Stomach (tissue), 9 donors: ENCODE results near the gene ANAPC10. TPM values are rescaled to one million over a fixed set of nuclear protein-coding genes. Genes with fewer than 3 reads are reported as not detected.

Experiments used
- DNase-seq, 2 donors: peaks; one replicate each; pipeline versions ENCODE4 v3.0.0 to v3.0.0-alpha.2; 2013 to 2019
- H3K27ac ChIP-seq, 5 donors: fragments of 200-600 bp in 4 of 5; sonication (generic) in 4 of 5; one replicate each; pipeline ENCODE4 v1.5.1; 2013 to 2019; ENCODE audit warnings: mild to moderate bottlenecking in 1 of 5, moderate library complexity in 1 of 5
- H3K27me3 ChIP-seq, 3 donors: fragments of 200-600 bp; sonication (generic); one replicate each; pipeline ENCODE4 v1.5.1; 2017 to 2019; ENCODE audit warnings: mixed run types in 1 of 3
- H3K36me3 ChIP-seq, 4 donors: fragments of 200-600 bp; sonication (generic); 1 replicate in 3 of 4; 2 replicates in 1 of 4; pipeline ENCODE4 v1.5.1; 2016 to 2019
- H3K4me1 ChIP-seq, 4 donors: fragments of 200-600 bp; sonication (generic); one replicate each; pipeline ENCODE4 v1.5.1; 2016 to 2019
- H3K4me3 ChIP-seq, 4 donors: fragments of 200-600 bp; sonication (generic) in 3 of 4; one replicate each; pipeline ENCODE4 v1.5.1; 2016 to 2019; ENCODE audit warnings: mild to moderate bottlenecking in 1 of 4
- H3K9me3 ChIP-seq, 4 donors: fragments of 200-600 bp; sonication (generic); one replicate each; pipeline ENCODE4 v1.5.1; 2016 to 2019
- EP300 ChIP-seq: sonication (generic); formaldehyde crosslinking; IDR thresholded peaks from one replicate; pipeline ENCODE4 v1.6.1; 2017; ENCODE audit warnings: antibody characterized with exemption
- POLR2A ChIP-seq, 4 donors: fragments of 450-650 bp; IDR thresholded peaks; one replicate each; pipeline ENCODE4 v1.6.1; 2016; ENCODE audit warnings: antibody characterized with exemption in 4 of 4, control low read depth in 2 of 4, mild to moderate bottlenecking in 1 of 4, moderate library complexity in 1 of 4
- POLR2AphosphoS5 ChIP-seq, 3 donors: sonication (generic); formaldehyde crosslinking; IDR thresholded peaks; one replicate each; pipeline ENCODE4 v1.6.1; 2016; ENCODE audit warnings: antibody characterized with exemption in 3 of 3
- WGBS, 5 donors: extraction: QIAGEN DNeasy Blood & Tissue Kit in 3 of 5; methylation state at CpG; one replicate each; pipeline versions ENCODE4 v1.1.5 to v1.1.7; 2013 to 2018; 5-methylcytosine and 5-hydroxymethylcytosine counted together
- intact Hi-C: fragments of 100-400 bp; cut with DNase I; formaldehyde crosslinking; loops from one replicate; pipeline ENCODE4 v1.15.1; 2023; ENCODE audit warnings: low total_unique reads
- polyA plus RNA-seq, 3 donors: library from polyadenylated mRNA; stranded (reverse); fragments of 200-250 nt; gene quantifications; one replicate each; pipeline ENCODE4 v1.2.3, GENCODE V29; 2013
- total RNA-seq, 5 donors: library from RNA; depleted of rRNA; stranded (reverse); fragments of >200 nt; gene quantifications; one replicate each; pipeline versions ENCODE4 v1.1.0 to v1.2.3, GENCODE V29; 2014 to 2016
- TF ChIP-seq, protein P1 (sequence below), 7 experiments: fragments of 450-650 bp in 4 of 7; fragments of 200-600 bp in 3 of 7; sonication (generic) in 3 of 7; IDR thresholded peaks; one replicate each; pipeline ENCODE4 v1.5.1; 2016 to 2019; ENCODE audit warnings: antibody characterized with exemption in 7 of 7, control low read depth in 2 of 7, mild to moderate bottlenecking in 1 of 7
- donor health status: healthy with polysubstance abuse.
- donor health status: Bipolar disorder and iron deficiency.
- donor health status: healthy.

ANAPC10 gene
- total and polyA plus RNA-seq, 8 donors = 2.6 to 42.0 (median 14.0) TPM

DNA sequence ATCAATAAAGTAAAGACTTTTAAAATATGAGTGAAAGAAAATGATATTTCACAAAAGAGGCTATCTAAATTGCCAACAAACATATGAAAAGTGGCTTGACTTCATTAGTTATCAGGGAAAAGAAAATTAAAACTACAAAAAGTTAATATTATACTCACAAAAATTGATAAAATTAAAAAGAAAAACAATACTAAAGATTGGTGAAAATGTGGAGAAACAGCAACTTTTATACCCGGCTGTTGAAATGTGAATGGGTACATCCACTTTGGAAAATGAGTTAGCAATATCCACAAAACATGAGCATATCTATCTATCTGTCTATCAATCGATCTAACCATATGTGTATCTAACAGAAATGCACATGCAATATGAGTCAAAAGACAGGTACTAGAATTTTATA, 122.3 kb downstream of the ANAPC10 start:
- no peak overlapping the region for H3K4me3 ChIP-seq
- no peaks in the 10 kb centered on the region for H3K36me3 ChIP-seq
- peaks cover 0 to 20% (median 14%) of the 10 kb centered on the region in 4 donors for H3K9me3 ChIP-seq
- no peaks in the 10 kb centered on the region for H3K27me3 ChIP-seq
- no peaks in the 10 kb centered on the region for H3K4me1 ChIP-seq
- intact Hi-C loops = no loop called here
- WGBS, 5 donors = 90 to 95% (median 91%) methylated on average over 2 of the region's 2 CpGs
- DNase-seq = no peak
- TF ChIP-seq POLR2A (IDR thresholded peaks at IDR 0.05) (no peak), POLR2AphosphoS5 (IDR thresholded peaks at IDR 0.05) (no peak), EP300 (no peak)
- TF ChIP-seq, protein P1, sequence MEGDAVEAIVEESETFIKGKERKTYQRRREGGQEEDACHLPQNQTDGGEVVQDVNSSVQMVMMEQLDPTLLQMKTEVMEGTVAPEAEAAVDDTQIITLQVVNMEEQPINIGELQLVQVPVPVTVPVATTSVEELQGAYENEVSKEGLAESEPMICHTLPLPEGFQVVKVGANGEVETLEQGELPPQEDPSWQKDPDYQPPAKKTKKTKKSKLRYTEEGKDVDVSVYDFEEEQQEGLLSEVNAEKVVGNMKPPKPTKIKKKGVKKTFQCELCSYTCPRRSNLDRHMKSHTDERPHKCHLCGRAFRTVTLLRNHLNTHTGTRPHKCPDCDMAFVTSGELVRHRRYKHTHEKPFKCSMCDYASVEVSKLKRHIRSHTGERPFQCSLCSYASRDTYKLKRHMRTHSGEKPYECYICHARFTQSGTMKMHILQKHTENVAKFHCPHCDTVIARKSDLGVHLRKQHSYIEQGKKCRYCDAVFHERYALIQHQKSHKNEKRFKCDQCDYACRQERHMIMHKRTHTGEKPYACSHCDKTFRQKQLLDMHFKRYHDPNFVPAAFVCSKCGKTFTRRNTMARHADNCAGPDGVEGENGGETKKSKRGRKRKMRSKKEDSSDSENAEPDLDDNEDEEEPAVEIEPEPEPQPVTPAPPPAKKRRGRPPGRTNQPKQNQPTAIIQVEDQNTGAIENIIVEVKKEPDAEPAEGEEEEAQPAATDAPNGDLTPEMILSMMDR (IDR thresholded peaks at IDR 0.05) = no peak
- H3K27ac ChIP-seq = no peak overlapping the region

DNA sequence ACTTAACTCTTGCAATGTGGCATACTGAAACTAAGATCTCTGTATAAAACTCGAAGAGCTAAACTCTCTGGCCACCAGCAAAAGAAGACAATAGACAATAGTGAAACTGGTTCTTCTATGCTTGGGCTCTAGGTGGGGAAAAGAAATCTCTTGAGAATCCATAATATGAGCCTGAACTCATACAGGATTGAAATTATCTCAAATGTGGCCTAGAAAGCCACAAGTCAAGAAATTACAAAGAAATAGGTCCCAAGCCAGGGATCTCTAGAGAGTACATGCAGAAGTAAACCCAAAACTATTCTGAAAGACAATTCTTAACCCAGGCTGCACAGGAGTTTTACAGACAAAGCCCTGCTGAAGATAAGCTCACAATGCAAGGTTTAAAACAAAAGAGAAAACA, 127.4 kb downstream of the ANAPC10 start:
- Histone ChIP-seq H3K36me3 (no peaks in the 10 kb centered on the region), H3K4me1 (no peaks in the 10 kb centered on the region), H3K4me3 (no peak overlapping the region), H3K27ac (no peak overlapping the region), H3K27me3 (no peaks in the 10 kb centered on the region), H3K9me3 (peaks cover 0 to 3% (median 0%) of the 10 kb centered on the region in 4 donors)
- 59 to 86% (median 74%) methylated on average over 1 of the region's 1 CpG for WGBS, 5 donors
- TF ChIP-seq, protein P1 (IDR thresholded peaks at IDR 0.05) = no peak
- TF ChIP-seq EP300 (no peak), POLR2AphosphoS5 (IDR thresholded peaks at IDR 0.05) (no peak), POLR2A (IDR thresholded peaks at IDR 0.05) (no peak)
- intact Hi-C loops = no loop called here
- no peak for DNase-seq

DNA sequence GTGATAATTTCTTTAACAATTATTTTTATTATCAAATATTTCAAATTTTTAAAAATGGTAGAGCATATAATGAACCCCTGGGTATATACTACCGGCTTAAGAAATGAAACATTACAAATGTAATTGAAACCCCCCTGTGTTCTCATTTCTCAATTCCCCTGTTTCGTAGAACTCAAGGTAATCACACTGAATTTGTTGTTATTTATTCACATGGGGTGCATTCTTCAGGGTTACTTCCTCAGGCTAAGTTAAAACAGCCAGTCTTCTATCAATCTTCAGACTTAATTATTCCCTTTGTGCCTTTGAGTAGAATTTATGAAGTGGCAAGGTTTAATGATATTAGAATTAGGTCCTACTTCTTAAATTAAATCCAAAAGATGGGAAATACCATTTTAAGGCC, 128.2 kb downstream of the ANAPC10 start:
- no peaks in the 10 kb centered on the region for H3K36me3 ChIP-seq
- H3K27ac ChIP-seq = no peak overlapping the region
- H3K4me3 ChIP-seq = no peak overlapping the region
- intact Hi-C loops = no loop called here
- TF ChIP-seq EP300 (no peak), POLR2A (IDR thresholded peaks at IDR 0.05) (no peak), POLR2AphosphoS5 (IDR thresholded peaks at IDR 0.05) (no peak)
- TF ChIP-seq, protein P1 (IDR thresholded peaks at IDR 0.05) = no peak
- no peak for DNase-seq
- no peaks in the 10 kb centered on the region for H3K27me3 ChIP-seq
- no peaks in the 10 kb centered on the region for H3K9me3 ChIP-seq
- WGBS, 5 donors = 80 to 90% (median 87%) methylated on average over 2 of the region's 2 CpGs
- no peaks in the 10 kb centered on the region for H3K4me1 ChIP-seq

DNA sequence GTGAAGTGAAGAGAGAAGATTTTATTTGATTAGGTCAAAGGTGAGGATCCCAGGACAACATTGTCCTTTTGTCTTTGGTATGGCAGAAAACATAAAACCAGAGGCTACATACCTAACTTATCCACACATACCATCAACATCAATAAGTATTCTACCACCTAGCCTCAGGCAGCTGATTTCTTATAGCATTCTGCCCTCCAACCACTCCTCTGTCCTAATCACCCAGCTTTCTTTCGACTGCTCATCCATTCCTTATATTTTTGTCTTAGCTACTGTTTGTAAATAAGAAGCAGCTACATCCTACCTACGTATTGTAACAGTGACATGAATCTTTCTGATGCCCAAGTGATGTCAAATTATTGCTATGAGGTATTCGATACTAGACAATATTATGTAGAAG, 129.4 kb downstream of the ANAPC10 start:
- intact Hi-C loops = no loop called here
- TF ChIP-seq, protein P1 (IDR thresholded peaks at IDR 0.05) = no peak
- TF ChIP-seq POLR2AphosphoS5 (IDR thresholded peaks at IDR 0.05) (no peak), POLR2A (IDR thresholded peaks at IDR 0.05) (no peak), EP300 (no peak)
- no peaks in the 10 kb centered on the region for H3K4me1 ChIP-seq
- 78 to 88% (median 84%) methylated on average over 3 of the region's 3 CpGs for WGBS, 5 donors
- no peaks in the 10 kb centered on the region for H3K9me3 ChIP-seq
- H3K27me3 ChIP-seq = no peaks in the 10 kb centered on the region
- DNase-seq = no peak
- H3K4me3 ChIP-seq = no peak overlapping the region
- no peak overlapping the region for H3K27ac ChIP-seq
- no peaks in the 10 kb centered on the region for H3K36me3 ChIP-seq
